SHP77 (cell line): ENCODE measurements around the gene MTCL1.

Experiments used
- DNase-seq, 2 experiments: peaks; one replicate each; lab custom pipeline; 2025; lab: John Stamatoyannopoulos, UW

The MTCL1 gene

DNA sequence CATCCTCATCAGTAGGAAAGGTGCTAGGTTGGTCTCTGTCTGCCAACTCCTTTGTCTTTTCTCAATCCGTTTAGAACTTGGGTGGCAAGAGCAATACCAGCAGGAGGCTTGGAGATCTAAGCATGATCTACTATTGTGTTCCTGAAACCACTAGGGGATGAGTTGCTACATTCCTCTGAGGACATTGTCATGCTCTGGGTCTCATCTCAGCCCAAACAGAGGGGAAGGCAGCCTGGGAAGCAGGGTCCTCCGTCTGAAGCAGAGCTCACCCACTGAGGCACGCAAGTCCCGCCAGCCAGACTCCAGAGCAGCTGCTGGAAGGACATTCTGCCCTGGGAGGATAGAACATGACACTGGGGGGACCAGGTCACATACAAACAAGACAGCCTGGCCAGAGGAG, 162.9 kb downstream of the MTCL1 start:
- no peak for DNase-seq

DNA sequence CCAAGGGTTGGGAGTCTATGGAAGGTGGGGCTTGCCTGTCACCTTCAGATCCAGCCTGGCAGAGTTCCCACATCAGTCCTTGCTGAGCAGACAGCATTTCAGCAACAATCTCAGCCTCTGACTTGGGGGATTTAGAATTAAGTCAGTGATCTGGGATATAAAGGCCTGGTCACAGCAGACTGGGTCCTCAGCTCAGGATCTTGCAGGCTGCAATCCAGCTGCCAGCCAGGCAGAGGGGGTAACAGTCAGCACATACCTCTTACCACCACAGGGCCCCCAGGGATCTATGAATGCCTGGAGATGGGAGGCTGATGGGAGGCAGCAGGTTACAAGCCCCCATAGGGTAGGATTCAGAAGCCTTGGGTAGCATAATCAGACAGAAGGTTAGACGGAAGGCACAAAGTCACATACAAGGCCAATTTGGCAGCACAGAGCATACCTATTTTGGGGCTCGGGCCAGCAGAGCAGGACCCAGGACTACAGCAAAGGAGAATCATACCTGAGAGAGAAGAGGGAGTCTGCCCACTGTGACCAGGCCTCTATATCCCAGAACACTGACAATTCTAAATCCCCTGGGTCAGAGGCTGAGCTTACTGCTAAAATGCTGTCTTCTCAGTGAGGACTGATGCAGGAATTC, 163.5 kb downstream of the MTCL1 start:
- DNase-seq: no peak

DNA sequence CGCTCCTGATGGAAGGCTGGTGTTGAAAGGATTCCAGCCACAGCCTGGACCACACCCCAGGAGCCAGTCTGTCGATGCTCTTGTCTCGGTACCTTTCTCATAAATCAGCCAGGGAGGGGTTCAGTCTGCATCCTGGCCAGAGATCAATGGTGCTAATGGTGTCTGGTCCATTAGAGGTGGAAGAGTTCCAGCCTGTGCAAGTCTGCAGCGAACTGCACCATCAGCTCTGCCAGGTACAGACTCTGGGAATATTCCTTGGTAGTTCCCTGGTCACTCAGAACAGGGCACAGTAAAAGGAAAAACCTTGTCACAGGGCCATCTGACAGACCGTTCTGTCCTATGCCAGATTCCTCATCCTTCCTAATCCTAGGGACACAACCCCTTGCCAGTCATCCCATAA, 164.3 kb downstream of the MTCL1 start:
- no peak for DNase-seq

DNA sequence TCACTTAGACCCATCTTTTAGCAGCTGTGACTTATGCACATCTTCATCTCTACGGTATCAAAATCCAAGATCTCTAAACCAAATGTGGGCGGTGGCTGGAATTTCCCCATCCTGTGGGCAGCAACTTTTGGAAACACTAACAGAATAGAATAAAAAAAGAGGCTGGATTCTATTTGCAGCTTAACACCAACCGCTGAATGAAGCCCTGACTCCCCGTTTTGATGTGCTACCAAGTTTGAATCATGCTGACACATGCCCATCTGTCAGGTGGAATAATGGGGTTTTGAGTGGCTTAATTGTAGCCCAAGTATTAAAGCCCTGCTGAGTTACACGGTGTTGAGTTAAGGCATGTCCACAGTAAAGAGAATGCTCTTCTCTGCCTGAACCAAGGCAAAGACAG, 165.2 kb downstream of the MTCL1 start:
- no peak for DNase-seq

DNA sequence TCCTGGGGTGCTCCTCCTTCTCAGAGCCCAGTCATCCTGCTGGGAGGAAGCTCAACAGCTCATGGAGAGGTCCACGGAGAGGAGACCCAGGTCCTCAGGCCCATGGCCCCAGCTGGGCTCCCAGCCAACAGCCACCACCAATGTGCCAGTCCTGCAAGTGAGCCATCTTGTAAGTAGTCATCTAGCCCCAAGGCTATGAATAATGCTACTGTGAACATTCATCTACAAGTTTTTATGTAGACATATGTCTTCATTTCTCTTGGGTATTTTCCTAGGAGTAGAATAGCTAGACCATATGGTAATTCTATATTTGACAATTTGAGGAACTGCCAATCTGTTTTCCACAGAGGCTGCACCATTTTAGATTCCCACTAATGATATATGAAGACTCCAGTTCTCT, 166.1 kb downstream of the MTCL1 start:
- DNase-seq: no peak

DNA sequence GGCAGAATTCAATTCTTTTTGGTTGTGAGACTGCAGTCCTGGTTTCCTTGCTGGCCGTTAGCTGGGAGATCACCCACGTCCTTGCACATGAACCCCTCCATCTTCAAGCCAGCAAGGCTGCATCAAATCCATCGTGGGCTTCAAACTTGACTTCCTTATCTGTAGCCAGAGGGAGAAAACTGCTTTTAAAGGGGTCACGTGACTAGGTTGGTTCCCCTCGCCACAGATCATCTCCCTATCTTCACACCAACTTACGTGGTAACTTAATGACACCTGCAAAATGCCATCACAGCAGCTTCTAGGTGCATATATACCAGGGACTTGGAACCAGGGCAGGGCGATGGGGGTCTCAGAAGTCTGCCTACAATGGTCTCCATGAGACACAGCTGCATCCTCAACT, 169.5 kb downstream of the MTCL1 start:
- no peak for DNase-seq

DNA sequence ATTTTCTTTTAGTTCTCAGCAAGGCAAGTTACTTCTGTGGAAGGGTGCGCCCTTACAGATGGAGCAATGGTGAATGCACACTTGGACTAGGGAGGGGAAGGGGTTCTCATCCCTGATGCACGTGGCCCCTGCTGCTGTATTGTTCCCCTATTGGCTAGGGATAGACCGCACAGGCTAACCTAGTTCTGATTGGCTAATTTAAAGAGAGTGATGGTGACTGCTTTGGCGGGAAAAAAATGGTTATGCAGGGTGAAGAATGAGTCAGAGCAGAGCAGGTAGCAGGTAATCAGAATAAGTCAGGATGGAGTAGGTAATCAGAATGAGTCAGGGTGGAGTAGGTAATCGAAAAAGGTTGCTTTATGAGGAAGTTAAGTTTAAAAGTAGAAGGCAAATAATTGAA, 171.5 kb downstream of the MTCL1 start:
- DNase-seq: no peak

DNA sequence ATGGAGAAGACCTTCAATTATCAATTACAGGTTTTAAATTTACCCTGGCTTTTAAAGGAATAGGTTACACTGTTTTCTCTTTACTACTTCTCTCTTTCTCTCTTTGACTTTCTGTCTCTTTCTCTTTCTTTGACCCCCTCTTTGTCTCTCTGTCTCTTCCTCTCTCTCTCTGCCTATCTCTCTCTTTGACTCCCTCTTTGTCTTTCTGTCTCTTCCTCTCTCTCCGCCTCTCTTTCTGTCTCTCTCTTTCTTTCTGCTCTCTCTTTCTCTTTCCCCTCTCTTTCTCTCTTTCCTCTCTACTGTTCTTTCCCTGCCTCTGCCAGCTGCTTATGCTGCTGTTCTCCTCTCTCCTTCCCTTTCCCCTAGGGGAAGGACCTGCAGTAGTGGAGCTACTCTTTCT, 175.7 kb downstream of the MTCL1 start:
- DNase-seq: no peak
